HG03575 (cell line): ENCODE measurements around the gene HYLS1.

Experiments
- ATAC-seq: cut with Tn5 transposase; IDR thresholded peaks from one replicate; pipeline ENCODE4 v1.9.1; 2021; ENCODE audit not compliant: unreplicated experiment, insufficient number of reproducible peaks, low FRiP score; ENCODE audit errors: extremely low read depth

Gene HYLS1

GRCh38 chr11:125945011-125945796, 57.7 kb downstream of the HYLS1 start:
- ATAC-seq, result no peak

GRCh38 chr11:125945797-125946520, 58.5 kb downstream of the HYLS1 start, which contains the start of gene VSIG10L2:
Gene VSIG10L2 (plus strand): TSS chr11:125946044. CDS start chr11:125946056, 12 bp downstream.
- ATAC-seq, result no peak

GRCh38 chr11:125946712-125947418, 59.4 kb downstream of the HYLS1 start:
- ATAC-seq, result no peak

GRCh38 chr11:125947419-125948277, 60.2 kb downstream of the HYLS1 start:
- ATAC-seq, result no peak

- ATAC-seq, result no peak
Measured at GRCh38 chr11:125948278-125949051, 61.0 kb downstream of the HYLS1 start.

- ATAC-seq, result no peak
Measured at GRCh38 chr11:125949271-125950177, 62.1 kb downstream of the HYLS1 start.

GRCh38 chr11:125950178-125950490, 62.7 kb downstream of the HYLS1 start:
- no peak for ATAC-seq
